ENCODE results near the gene CADM1.

DNA sequence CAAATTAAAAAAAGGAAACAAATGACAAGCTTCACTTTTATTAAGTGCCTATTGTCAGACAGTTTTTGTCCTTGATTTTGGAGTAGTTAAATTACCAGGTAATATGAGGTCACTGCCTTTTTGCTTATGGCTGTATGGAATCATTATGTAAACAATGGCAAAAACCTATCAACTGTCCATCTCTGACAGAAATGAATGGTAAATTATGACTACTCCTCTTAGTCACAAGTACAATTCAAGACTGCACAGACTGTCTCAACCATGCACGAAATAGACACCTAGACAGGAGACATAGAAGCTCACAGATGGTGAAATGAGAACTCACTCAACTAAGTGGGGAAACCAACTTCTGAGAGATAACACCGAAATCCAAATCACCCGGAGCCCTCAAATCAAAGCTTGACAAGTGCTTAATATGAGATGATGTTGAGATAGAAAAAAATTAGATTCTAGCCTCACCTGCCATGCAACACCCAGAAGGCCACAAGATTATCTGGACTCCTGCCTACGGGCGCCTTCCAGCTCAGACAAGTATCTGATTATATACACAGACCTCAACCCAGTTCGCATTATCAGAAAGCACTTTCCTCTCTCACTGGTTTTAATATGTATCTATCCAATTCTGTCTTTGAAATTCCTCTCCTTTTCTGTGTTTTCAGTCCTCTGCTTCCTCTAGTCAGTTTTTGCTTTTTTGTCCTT is 199.3 kb downstream of the CADM1 start:
- TF ChIP-seq, protein P1, sequence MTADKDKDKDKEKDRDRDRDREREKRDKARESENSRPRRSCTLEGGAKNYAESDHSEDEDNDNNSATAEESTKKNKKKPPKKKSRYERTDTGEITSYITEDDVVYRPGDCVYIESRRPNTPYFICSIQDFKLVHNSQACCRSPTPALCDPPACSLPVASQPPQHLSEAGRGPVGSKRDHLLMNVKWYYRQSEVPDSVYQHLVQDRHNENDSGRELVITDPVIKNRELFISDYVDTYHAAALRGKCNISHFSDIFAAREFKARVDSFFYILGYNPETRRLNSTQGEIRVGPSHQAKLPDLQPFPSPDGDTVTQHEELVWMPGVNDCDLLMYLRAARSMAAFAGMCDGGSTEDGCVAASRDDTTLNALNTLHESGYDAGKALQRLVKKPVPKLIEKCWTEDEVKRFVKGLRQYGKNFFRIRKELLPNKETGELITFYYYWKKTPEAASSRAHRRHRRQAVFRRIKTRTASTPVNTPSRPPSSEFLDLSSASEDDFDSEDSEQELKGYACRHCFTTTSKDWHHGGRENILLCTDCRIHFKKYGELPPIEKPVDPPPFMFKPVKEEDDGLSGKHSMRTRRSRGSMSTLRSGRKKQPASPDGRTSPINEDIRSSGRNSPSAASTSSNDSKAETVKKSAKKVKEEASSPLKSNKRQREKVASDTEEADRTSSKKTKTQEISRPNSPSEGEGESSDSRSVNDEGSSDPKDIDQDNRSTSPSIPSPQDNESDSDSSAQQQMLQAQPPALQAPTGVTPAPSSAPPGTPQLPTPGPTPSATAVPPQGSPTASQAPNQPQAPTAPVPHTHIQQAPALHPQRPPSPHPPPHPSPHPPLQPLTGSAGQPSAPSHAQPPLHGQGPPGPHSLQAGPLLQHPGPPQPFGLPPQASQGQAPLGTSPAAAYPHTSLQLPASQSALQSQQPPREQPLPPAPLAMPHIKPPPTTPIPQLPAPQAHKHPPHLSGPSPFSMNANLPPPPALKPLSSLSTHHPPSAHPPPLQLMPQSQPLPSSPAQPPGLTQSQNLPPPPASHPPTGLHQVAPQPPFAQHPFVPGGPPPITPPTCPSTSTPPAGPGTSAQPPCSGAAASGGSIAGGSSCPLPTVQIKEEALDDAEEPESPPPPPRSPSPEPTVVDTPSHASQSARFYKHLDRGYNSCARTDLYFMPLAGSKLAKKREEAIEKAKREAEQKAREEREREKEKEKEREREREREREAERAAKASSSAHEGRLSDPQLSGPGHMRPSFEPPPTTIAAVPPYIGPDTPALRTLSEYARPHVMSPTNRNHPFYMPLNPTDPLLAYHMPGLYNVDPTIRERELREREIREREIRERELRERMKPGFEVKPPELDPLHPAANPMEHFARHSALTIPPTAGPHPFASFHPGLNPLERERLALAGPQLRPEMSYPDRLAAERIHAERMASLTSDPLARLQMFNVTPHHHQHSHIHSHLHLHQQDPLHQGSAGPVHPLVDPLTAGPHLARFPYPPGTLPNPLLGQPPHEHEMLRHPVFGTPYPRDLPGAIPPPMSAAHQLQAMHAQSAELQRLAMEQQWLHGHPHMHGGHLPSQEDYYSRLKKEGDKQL (CRISPR knock-in tag; IDR thresholded peaks at IDR 0.05; ENCODE audit: borderline replicate concordance): no peak
- no peak for TF ChIP-seq MYC (IDR thresholded peaks at IDR 0.05; ENCODE audit: low read depth, low read length)
- no peak for TF ChIP-seq MYC (CRISPR knock-in tag; IDR thresholded peaks at IDR 0.05; ENCODE audit: borderline replicate concordance, low read depth)
- TF ChIP-seq, protein P2, sequence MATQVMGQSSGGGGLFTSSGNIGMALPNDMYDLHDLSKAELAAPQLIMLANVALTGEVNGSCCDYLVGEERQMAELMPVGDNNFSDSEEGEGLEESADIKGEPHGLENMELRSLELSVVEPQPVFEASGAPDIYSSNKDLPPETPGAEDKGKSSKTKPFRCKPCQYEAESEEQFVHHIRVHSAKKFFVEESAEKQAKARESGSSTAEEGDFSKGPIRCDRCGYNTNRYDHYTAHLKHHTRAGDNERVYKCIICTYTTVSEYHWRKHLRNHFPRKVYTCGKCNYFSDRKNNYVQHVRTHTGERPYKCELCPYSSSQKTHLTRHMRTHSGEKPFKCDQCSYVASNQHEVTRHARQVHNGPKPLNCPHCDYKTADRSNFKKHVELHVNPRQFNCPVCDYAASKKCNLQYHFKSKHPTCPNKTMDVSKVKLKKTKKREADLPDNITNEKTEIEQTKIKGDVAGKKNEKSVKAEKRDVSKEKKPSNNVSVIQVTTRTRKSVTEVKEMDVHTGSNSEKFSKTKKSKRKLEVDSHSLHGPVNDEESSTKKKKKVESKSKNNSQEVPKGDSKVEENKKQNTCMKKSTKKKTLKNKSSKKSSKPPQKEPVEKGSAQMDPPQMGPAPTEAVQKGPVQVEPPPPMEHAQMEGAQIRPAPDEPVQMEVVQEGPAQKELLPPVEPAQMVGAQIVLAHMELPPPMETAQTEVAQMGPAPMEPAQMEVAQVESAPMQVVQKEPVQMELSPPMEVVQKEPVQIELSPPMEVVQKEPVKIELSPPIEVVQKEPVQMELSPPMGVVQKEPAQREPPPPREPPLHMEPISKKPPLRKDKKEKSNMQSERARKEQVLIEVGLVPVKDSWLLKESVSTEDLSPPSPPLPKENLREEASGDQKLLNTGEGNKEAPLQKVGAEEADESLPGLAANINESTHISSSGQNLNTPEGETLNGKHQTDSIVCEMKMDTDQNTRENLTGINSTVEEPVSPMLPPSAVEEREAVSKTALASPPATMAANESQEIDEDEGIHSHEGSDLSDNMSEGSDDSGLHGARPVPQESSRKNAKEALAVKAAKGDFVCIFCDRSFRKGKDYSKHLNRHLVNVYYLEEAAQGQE (IDR thresholded peaks at IDR 0.05; ENCODE audit: borderline replicate concordance): no peak
- TF ChIP-seq, protein P2 (CRISPR knock-in tag; IDR thresholded peaks at IDR 0.05; ENCODE audit: low read depth): no peak
- no peak for TF ChIP-seq KLF16 (IDR thresholded peaks at IDR 0.05)
- no peak for TF ChIP-seq ZBTB49 (CRISPR knock-in tag; IDR thresholded peaks at IDR 0.05; ENCODE audit: borderline replicate concordance)
- no peak for TF ChIP-seq HIVEP1 (CRISPR knock-in tag; IDR thresholded peaks at IDR 0.05)
- no peak for TF ChIP-seq POLR2A (conservative IDR thresholded peaks at IDR 0.05)
- TF ChIP-seq CTCF (IDR thresholded peaks at IDR 0.05 in 2 of 3, conservative IDR thresholded peaks at IDR 0.05 in 1 of 3; ENCODE audit: insufficient read depth in 2 of 3, low read depth in 1 of 3, low read length in 3 of 3): no peak
- TF ChIP-seq ZFX (CRISPR knock-in tag; IDR thresholded peaks at IDR 0.05): no peak
- no peak for TF ChIP-seq ZNF184 (CRISPR knock-in tag; IDR thresholded peaks at IDR 0.05)

Data from K562 (cell line).